Keratinocyte (primary cell): ENCODE data around the gene MYOM1. TPM values are rescaled to one million over a fixed set of nuclear protein-coding genes. Genes with fewer than 3 reads are reported as not detected.

Experiments used
- DNase-seq: peaks from one replicate; pipeline ENCODE4 v3.0.0-alpha.2; 2011; ENCODE audit warnings: low read depth, missing footprints, low spot score
- FAIRE-seq: peaks from 2 replicates; lab custom pipeline; 2011; peaks lifted over from hg19 to GRCh38; lab: Jason Lieb, UNC
- H2AFZ ChIP-seq: 2 replicates; pipeline ENCODE4 v1.6.0; 2012; ENCODE audit warnings: low read length, control low read depth, inconsistent platforms; ENCODE audit not compliant: control insufficient read depth
- H3K27ac ChIP-seq: 2 replicates; pipeline ENCODE4 v1.5.1; 2011; ENCODE audit warnings: low read length; ENCODE audit not compliant: control insufficient read depth, insufficient read depth
- H3K27me3 ChIP-seq: 3 replicates; pipeline ENCODE4 v1.6.0; 2011; ENCODE audit warnings: low read length; ENCODE audit not compliant: control insufficient read depth, insufficient read depth; ENCODE audit errors: extremely low read depth
- H3K36me3 ChIP-seq, 2 experiments: 2 replicates in 1 of 2; 3 replicates in 1 of 2; pipeline ENCODE4 v1.5.1; 2011; ENCODE audit warnings: low read length in 2 of 2, mild to moderate bottlenecking in 1 of 2; ENCODE audit not compliant: control insufficient read depth in 2 of 2, insufficient read depth in 2 of 2; ENCODE audit errors: extremely low read depth in 1 of 2
- H3K4me1 ChIP-seq: 3 replicates; pipeline ENCODE4 v1.5.1; 2011; ENCODE audit warnings: low read length; ENCODE audit not compliant: control insufficient read depth, insufficient read depth; ENCODE audit errors: extremely low read depth
- H3K4me2 ChIP-seq: 3 replicates; pipeline ENCODE4 v1.6.0; 2011; ENCODE audit warnings: low read depth, low read length; ENCODE audit not compliant: control insufficient read depth, insufficient read depth; ENCODE audit errors: extremely low read depth
- H3K4me3 ChIP-seq, 3 experiments: fragments of 200-600 bp in 1 of 3; sonication (generic) in 1 of 3; 2 replicates in 2 of 3; 3 replicates in 1 of 3; pipeline ENCODE4 v1.5.1; 2011 to 2016; ENCODE audit warnings: low read length in 3 of 3, mild to moderate bottlenecking in 3 of 3, control low read depth in 2 of 3, inconsistent platforms in 1 of 3, low read depth in 1 of 3, mixed read lengths in 1 of 3, mixed run types in 1 of 3, moderate library complexity in 1 of 3; ENCODE audit not compliant: control insufficient read depth in 2 of 3, insufficient read depth in 2 of 3; ENCODE audit errors: extremely low read depth in 1 of 3
- H3K79me2 ChIP-seq: 2 replicates; pipeline ENCODE4 v1.6.0; 2012; ENCODE audit warnings: low read length; ENCODE audit not compliant: control insufficient read depth, insufficient read depth
- H3K9ac ChIP-seq: 3 replicates; pipeline ENCODE4 v1.6.0; 2011; ENCODE audit warnings: low read length; ENCODE audit not compliant: control insufficient read depth, insufficient read depth; ENCODE audit errors: extremely low read depth
- H3K9me1 ChIP-seq: 3 replicates; pipeline ENCODE4 v1.6.0; 2011; ENCODE audit warnings: low read length; ENCODE audit not compliant: control insufficient read depth, insufficient read depth; ENCODE audit errors: extremely low read depth
- H3K9me3 ChIP-seq: 2 replicates; pipeline ENCODE4 v1.5.1; 2012; ENCODE audit warnings: low read depth, low read length; ENCODE audit not compliant: control insufficient read depth
- H4K20me1 ChIP-seq: 3 replicates; pipeline ENCODE4 v1.6.0; 2011; ENCODE audit warnings: low read length; ENCODE audit not compliant: control insufficient read depth, insufficient read depth; ENCODE audit errors: extremely low read depth
- CTCF ChIP-seq, 3 experiments: IDR thresholded peaks in 1 of 3; conservative IDR thresholded peaks in 1 of 3; optimal IDR thresholded peaks in 1 of 3; 2 replicates in 2 of 3; 3 replicates in 1 of 3; pipeline versions ENCODE3 to v1.5.1; 2011; ENCODE audit warnings: low read length in 3 of 3, mild to moderate bottlenecking in 3 of 3, moderate library complexity in 2 of 3, control low read depth in 1 of 3, inconsistent platforms in 1 of 3; ENCODE audit not compliant: insufficient read depth in 2 of 3; ENCODE audit errors: extremely low read depth in 1 of 3
- EZH2 ChIP-seq: IDR thresholded peaks from one replicate; pipeline ENCODE4 v1.6.1; 2012; ENCODE audit warnings: inconsistent platforms, mild to moderate bottlenecking, low read length, moderate library complexity
- dilution Hi-C: fragments of 300-500 bp; cut with MboI; formaldehyde crosslinking; loops from one replicate; pipeline ENCODE4 v1.7.0; 2020; ENCODE audit warnings: low sequenced_read_pairs; ENCODE audit not compliant: extremely low pct_ligation_motif_present
- polyA plus RNA-seq, 5 experiments: library from polyadenylated mRNA; depleted of rRNA in 3 of 5; stranded (reverse) in 3 of 5; stranded (forward) in 1 of 5; unstranded in 1 of 5; fragments of >200 nt; gene quantifications; 1 replicate in 1 of 5; 2 replicates in 3 of 5; 3 replicates in 1 of 5; pipeline versions ENCODE4 v1.2.1 to v1.2.3, GENCODE V29; 2011 to 2012; ENCODE audit warnings: missing spikeins in 2 of 5, low read depth in 1 of 5, low replicate concordance in 1 of 5

MYOM1 gene
- polyA plus RNA-seq, 1 donor (not counting 4 experiments of a cell fraction or from before 2014, with no cell fraction given) = 0.03 TPM

- no peaks in the 10 kb centered on the region for H4K20me1 ChIP-seq
- dilution Hi-C loops = no loop called here
Observed at GRCh38 chr18:3086871-3087270, 132.9 kb downstream of the MYOM1 start.

GRCh38 chr18:3085612-3086011, 134.2 kb downstream of the MYOM1 start:
- Histone ChIP-seq H3K9me3 (no peaks in the 10 kb centered on the region), H3K4me1 (peaks cover 4% of the 10 kb centered on the region), H3K27me3 (no peaks in the 10 kb centered on the region), H3K4me2 (no peak overlapping the region), H3K4me3 (no peak overlapping the region), H3K36me3 (no peaks in the 10 kb centered on the region), H3K9ac (no peak overlapping the region), H3K79me2 (no peaks in the 10 kb centered on the region), H3K9me1 (no peaks in the 10 kb centered on the region), H3K27ac (no peak overlapping the region), H4K20me1 (no peaks in the 10 kb centered on the region), H2AFZ (no peak overlapping the region)
- TF ChIP-seq CTCF (optimal IDR thresholded peaks at IDR 0.05 in 1 of 3, IDR thresholded peaks at IDR 0.05 in 1 of 3, conservative IDR thresholded peaks at IDR 0.05 in 1 of 3; ENCODE audit: extremely low read depth in 1 of 3, insufficient read depth in 2 of 3, low read length in 3 of 3) (no peak), EZH2 (no peak)
- dilution Hi-C loops = no loop called here
- FAIRE-seq (no peak), DNase-seq (no peak)

More at GRCh38 chr18:3086871-3087270, 132.9 kb downstream of the MYOM1 start:
- Histone ChIP-seq H2AFZ (no peak overlapping the region), H3K79me2 (no peaks in the 10 kb centered on the region), H3K27ac (no peak overlapping the region), H3K9me3 (no peaks in the 10 kb centered on the region), H3K9ac (no peak overlapping the region), H3K4me2 (no peak overlapping the region), H3K27me3 (no peaks in the 10 kb centered on the region), H3K4me1 (peaks cover 4% of the 10 kb centered on the region), H3K9me1 (no peaks in the 10 kb centered on the region), H3K4me3 (no peak overlapping the region), H3K36me3 (no peaks in the 10 kb centered on the region)
- no peak for DNase-seq
- no peak for TF ChIP-seq EZH2
- TF ChIP-seq CTCF (optimal IDR thresholded peaks at IDR 0.05 in 1 of 3, IDR thresholded peaks at IDR 0.05 in 1 of 3, conservative IDR thresholded peaks at IDR 0.05 in 1 of 3; ENCODE audit: extremely low read depth in 1 of 3, insufficient read depth in 2 of 3, low read length in 3 of 3) = no peak
- no peak for FAIRE-seq
